ENCODE results near the gene GIMAP6.

GRCh38 chr7:150626696-150627095 is 5.5 kb downstream of the GIMAP6 start:
- TF ChIP-seq TAF1 (IDR thresholded peaks at IDR 0.05; ENCODE audit: low read depth, low read length), result no peak
- TF ChIP-seq POLR2AphosphoS5 (IDR thresholded peaks at IDR 0.05; ENCODE audit: low read depth, low read length), result peak; percentile 1; the same call in 1 of the 2 replicates
- TF ChIP-seq POLR2A (IDR thresholded peaks at IDR 0.05; ENCODE audit: low read depth, low read length), result 0 out of 2 replicates have a peak, but pooled peaks have one; percentile 9
- TF ChIP-seq SPI1 (IDR thresholded peaks at IDR 0.05; ENCODE audit: low read depth, low read length), result no peak
- no peak for TF ChIP-seq PAX5 (IDR thresholded peaks at IDR 0.05; ENCODE audit: insufficient read depth, low read length, severe bottlenecking)
- no peak for TF ChIP-seq POU2F2 (IDR thresholded peaks at IDR 0.05; ENCODE audit: low read depth, low read length)
